ENCODE results near the gene MDM2. TPM values are rescaled to one million over a fixed set of nuclear protein-coding genes. Genes with fewer than 3 reads are reported as not detected.
"Not testable (repeated sequence)": the region's sequence is repeated elsewhere in the genome, so short reads cannot be mapped to it uniquely, and the experiment has no call there.

MDM2 gene
- total and polyA plus RNA-seq, 2 experiments from 2014 or later: 23.7 to 70.3 TPM

GRCh38 chr12:68837215-68837614, 29.2 kb downstream of the MDM2 start:
- no peak overlapping the region for H3K27ac ChIP-seq
- H3K4me3 ChIP-seq: no peak overlapping the region
- peaks cover 53% of the 10 kb centered on the region for H3K36me3 ChIP-seq
- no peak for DNase-seq (ENCODE audit: low read depth in 1 of 2, low spot score in 1 of 2)
- no peaks in the 10 kb centered on the region for H3K9me3 ChIP-seq (ENCODE audit: low read depth)
- TF ChIP-seq, protein P1, sequence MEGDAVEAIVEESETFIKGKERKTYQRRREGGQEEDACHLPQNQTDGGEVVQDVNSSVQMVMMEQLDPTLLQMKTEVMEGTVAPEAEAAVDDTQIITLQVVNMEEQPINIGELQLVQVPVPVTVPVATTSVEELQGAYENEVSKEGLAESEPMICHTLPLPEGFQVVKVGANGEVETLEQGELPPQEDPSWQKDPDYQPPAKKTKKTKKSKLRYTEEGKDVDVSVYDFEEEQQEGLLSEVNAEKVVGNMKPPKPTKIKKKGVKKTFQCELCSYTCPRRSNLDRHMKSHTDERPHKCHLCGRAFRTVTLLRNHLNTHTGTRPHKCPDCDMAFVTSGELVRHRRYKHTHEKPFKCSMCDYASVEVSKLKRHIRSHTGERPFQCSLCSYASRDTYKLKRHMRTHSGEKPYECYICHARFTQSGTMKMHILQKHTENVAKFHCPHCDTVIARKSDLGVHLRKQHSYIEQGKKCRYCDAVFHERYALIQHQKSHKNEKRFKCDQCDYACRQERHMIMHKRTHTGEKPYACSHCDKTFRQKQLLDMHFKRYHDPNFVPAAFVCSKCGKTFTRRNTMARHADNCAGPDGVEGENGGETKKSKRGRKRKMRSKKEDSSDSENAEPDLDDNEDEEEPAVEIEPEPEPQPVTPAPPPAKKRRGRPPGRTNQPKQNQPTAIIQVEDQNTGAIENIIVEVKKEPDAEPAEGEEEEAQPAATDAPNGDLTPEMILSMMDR (IDR thresholded peaks at IDR 0.05; ENCODE audit: low read depth, low read length): no peak
- no peaks in the 10 kb centered on the region for H3K27me3 ChIP-seq
- H3K4me1 ChIP-seq (ENCODE audit: low read depth): no peaks in the 10 kb centered on the region

- Histone ChIP-seq H3K9me3 (ENCODE audit: low read depth) (no peaks in the 10 kb centered on the region), H3K4me1 (ENCODE audit: low read depth) (no peaks in the 10 kb centered on the region), H3K27ac (no peak overlapping the region), H3K27me3 (no peaks in the 10 kb centered on the region), H3K36me3 (peaks cover 59% of the 10 kb centered on the region), H3K4me3 (no peak overlapping the region)
- DNase-seq (ENCODE audit: low read depth in 1 of 2, low spot score in 1 of 2): no peak
- TF ChIP-seq, protein P1 (IDR thresholded peaks at IDR 0.05; ENCODE audit: low read depth, low read length): no peak
Observed at GRCh38 chr12:68838046-68838886, 30.3 kb downstream of the MDM2 start.

GRCh38 chr12:68839183-68840147, 31.5 kb downstream of the MDM2 start:
- peaks cover 52% of the 10 kb centered on the region for H3K36me3 ChIP-seq

GRCh38 chr12:68841175-68841574, 33.2 kb downstream of the MDM2 start:
- H3K9me3 ChIP-seq (ENCODE audit: low read depth); H3K4me3 ChIP-seq; H3K4me1 ChIP-seq (ENCODE audit: low read depth); DNase-seq (ENCODE audit: low read depth in 1 of 2, low spot score in 1 of 2); H3K27ac ChIP-seq; H3K27me3 ChIP-seq: not testable (repeated sequence)
- H3K36me3 ChIP-seq: peaks cover 44% of the 10 kb centered on the region

More at GRCh38 chr12:68839183-68840147, 31.5 kb downstream of the MDM2 start:
- TF ChIP-seq, protein P1 (IDR thresholded peaks at IDR 0.05; ENCODE audit: low read depth, low read length): no peak
- Histone ChIP-seq H3K27me3 (no peaks in the 10 kb centered on the region), H3K4me3 (no peak overlapping the region), H3K27ac (peak overlapping the region; percentile 38), H3K4me1 (ENCODE audit: low read depth) (no peaks in the 10 kb centered on the region), H3K9me3 (ENCODE audit: low read depth) (no peaks in the 10 kb centered on the region)
- DNase-seq (ENCODE audit: low read depth in 1 of 2, low spot score in 1 of 2): no peak

DNA sequence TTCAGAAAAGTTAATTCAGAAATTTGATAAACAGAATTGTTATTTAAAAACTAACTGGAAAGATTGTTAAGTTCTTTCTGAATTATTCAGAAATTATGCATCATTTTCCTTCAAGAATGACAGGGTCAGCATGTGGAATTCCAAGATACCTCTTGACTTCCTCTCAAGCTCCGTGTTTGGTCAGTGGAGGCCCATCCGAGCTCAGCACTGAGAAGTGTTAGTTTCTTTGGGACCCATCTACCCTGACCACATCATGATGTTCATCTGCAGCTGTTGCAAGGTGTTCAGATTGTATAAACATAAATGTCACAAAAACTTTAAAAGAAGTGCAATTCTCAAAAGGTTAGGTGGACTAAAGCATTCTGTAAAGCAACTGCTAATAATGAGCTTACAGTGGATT, 33.7 kb downstream of the MDM2 start:
- Histone ChIP-seq H3K4me3 (no peak overlapping the region), H3K9me3 (ENCODE audit: low read depth) (no peaks in the 10 kb centered on the region), H3K4me1 (ENCODE audit: low read depth) (no peaks in the 10 kb centered on the region), H3K27me3 (no peaks in the 10 kb centered on the region), H3K36me3 (peaks cover 40% of the 10 kb centered on the region), H3K27ac (no peak overlapping the region)
- TF ChIP-seq, protein P1 (IDR thresholded peaks at IDR 0.05; ENCODE audit: low read depth, low read length): no peak
- no peak for DNase-seq (ENCODE audit: low read depth in 1 of 2, low spot score in 1 of 2)
